ENCODE measurements around the gene CBLIF.

CBLIF gene

DNA sequence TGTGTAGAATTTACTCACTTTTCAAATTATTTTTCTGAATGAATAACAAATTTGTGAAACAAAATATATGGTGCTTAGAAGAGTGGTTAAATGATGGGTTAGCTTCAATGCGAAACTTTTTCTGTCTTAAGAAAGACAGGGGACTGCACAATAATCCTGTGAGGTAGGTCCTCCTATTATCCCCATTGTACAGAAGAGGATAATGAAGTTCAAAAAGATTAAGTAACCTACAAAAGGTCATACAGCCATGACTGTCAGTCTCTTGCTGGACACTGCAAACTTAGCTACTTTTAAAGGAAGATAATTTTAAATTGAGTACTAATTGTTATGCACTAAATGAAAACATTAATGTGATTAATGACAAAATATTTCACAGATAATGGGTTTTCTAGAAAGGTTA is 38.3 kb upstream of the CBLIF start:
- Histone ChIP-seq H3K4me2 (ENCODE audit: low read depth, low read length, poor library complexity, severe bottlenecking) (no peak overlapping the region), H3K79me2 (ENCODE audit: insufficient read depth, low read length) (no peaks in the 10 kb centered on the region), H3K27me3 (ENCODE audit: low read length) (no peaks in the 10 kb centered on the region), H4K20me1 (ENCODE audit: low read depth, low read length) (no peaks in the 10 kb centered on the region), H3K27ac (ENCODE audit: low read depth, low read length) (no peak overlapping the region), H3F3A (ENCODE audit: insufficient read depth) (no peaks in the 10 kb centered on the region), H3K36me3 (ENCODE audit: low read length) (no peaks in the 10 kb centered on the region), H3K9me3 (ENCODE audit: insufficient read depth, low read length) (no peaks in the 10 kb centered on the region), H3K4me3 (ENCODE audit: insufficient read depth, low read length, poor library complexity, severe bottlenecking) (no peak overlapping the region), H2AFZ (ENCODE audit: low read depth, low read length, severe bottlenecking) (no peak overlapping the region), H3K9me2 (replicated peaks; ENCODE audit: insufficient read depth, low read length) (no peaks in the 10 kb centered on the region), H3K9ac (ENCODE audit: low read length) (no peak overlapping the region)
- TF ChIP-seq, protein P1, sequence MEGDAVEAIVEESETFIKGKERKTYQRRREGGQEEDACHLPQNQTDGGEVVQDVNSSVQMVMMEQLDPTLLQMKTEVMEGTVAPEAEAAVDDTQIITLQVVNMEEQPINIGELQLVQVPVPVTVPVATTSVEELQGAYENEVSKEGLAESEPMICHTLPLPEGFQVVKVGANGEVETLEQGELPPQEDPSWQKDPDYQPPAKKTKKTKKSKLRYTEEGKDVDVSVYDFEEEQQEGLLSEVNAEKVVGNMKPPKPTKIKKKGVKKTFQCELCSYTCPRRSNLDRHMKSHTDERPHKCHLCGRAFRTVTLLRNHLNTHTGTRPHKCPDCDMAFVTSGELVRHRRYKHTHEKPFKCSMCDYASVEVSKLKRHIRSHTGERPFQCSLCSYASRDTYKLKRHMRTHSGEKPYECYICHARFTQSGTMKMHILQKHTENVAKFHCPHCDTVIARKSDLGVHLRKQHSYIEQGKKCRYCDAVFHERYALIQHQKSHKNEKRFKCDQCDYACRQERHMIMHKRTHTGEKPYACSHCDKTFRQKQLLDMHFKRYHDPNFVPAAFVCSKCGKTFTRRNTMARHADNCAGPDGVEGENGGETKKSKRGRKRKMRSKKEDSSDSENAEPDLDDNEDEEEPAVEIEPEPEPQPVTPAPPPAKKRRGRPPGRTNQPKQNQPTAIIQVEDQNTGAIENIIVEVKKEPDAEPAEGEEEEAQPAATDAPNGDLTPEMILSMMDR (IDR thresholded peaks at IDR 0.05; ENCODE audit: insufficient read depth, low read length, poor library complexity, severe bottlenecking) = no peak
- TF ChIP-seq EZH2phosphoT487 (conservative IDR thresholded peaks at IDR 0.05; ENCODE audit: low read length) = no peak

DNA sequence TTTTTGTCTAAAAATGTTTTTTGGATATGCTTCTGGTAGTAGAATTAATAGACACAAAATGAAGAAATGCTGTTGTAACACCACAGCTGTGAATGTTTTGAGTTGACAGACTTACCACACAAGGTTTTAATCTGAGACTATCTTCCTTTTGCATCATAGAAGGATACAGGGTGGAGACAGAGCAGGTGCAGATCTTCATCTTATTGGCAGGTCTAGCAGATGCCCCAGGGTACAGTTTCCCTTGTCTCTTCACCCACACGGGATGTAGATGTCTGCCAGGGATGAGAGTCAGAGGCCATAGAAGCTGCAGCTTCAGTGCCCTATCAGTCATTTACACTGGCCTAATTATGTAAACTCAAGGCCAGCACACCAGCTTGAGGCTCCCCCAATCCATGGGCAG is 34.3 kb upstream of the CBLIF start:
- Histone ChIP-seq H3K27ac (ENCODE audit: low read depth, low read length) (no peak overlapping the region), H3K9me3 (ENCODE audit: insufficient read depth, low read length) (no peaks in the 10 kb centered on the region), H3K9ac (ENCODE audit: low read length) (no peak overlapping the region), H2AFZ (ENCODE audit: low read depth, low read length, severe bottlenecking) (no peak overlapping the region), H3K4me3 (ENCODE audit: insufficient read depth, low read length, poor library complexity, severe bottlenecking) (no peak overlapping the region), H3K9me2 (replicated peaks; ENCODE audit: insufficient read depth, low read length) (no peaks in the 10 kb centered on the region), H3F3A (ENCODE audit: insufficient read depth) (no peaks in the 10 kb centered on the region), H3K79me2 (ENCODE audit: insufficient read depth, low read length) (no peaks in the 10 kb centered on the region), H3K36me3 (ENCODE audit: low read length) (no peaks in the 10 kb centered on the region), H3K4me2 (ENCODE audit: low read depth, low read length, poor library complexity, severe bottlenecking) (no peak overlapping the region), H4K20me1 (ENCODE audit: low read depth, low read length) (no peaks in the 10 kb centered on the region), H3K27me3 (ENCODE audit: low read length) (no peaks in the 10 kb centered on the region)
- TF ChIP-seq, protein P1 (IDR thresholded peaks at IDR 0.05; ENCODE audit: insufficient read depth, low read length, poor library complexity, severe bottlenecking) = no peak
- no peak for TF ChIP-seq EZH2phosphoT487 (conservative IDR thresholded peaks at IDR 0.05; ENCODE audit: low read length)

DNA sequence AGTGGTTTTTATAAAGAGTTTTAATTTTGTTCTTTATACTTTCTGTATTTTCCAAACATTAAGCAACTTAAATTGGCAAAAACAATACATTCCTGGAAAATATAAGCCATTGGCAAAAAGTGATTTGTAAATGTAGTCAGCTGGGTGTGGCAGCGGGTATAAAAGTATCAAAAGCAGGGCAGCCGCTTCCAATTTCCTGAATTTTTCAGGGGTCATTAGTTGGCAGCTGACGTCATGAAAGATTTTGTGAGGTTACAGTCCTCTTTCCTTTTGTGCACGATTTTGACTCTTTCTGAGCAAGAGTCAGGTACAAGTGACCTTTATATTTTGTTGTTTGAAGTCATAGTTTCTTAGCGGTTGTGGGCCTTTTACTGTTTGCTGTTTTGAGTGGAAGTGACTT is 33.3 kb upstream of the CBLIF start, which contains the start of gene OOSP3:
Gene OOSP3 (plus strand): TSS at position 208 of the 400 bp plus-strand sequence. CDS start 27 bp downstream, at position 235.
- no peak within 1 kb of the TSS for H2AFZ ChIP-seq (ENCODE audit: low read depth, low read length, severe bottlenecking)
- no peaks in the 10 kb centered on the region for H4K20me1 ChIP-seq (ENCODE audit: low read depth, low read length)
- H3K27me3 ChIP-seq (ENCODE audit: low read length) = no peaks in the 10 kb centered on the region
- H3K9ac ChIP-seq (ENCODE audit: low read length) = no peak within 1 kb of the TSS
- no peaks in the 10 kb centered on the region for H3K9me3 ChIP-seq (ENCODE audit: insufficient read depth, low read length)
- no peak within 1 kb of the TSS for H3K27ac ChIP-seq (ENCODE audit: low read depth, low read length)
- H3K9me2 ChIP-seq (replicated peaks; ENCODE audit: insufficient read depth, low read length) = no peaks in the 10 kb centered on the region
- TF ChIP-seq, protein P1 (IDR thresholded peaks at IDR 0.05; ENCODE audit: insufficient read depth, low read length, poor library complexity, severe bottlenecking) = no peak
- TF ChIP-seq EZH2phosphoT487 (conservative IDR thresholded peaks at IDR 0.05; ENCODE audit: low read length) = no peak
- no peak within 1 kb of the TSS for H3K4me2 ChIP-seq (ENCODE audit: low read depth, low read length, poor library complexity, severe bottlenecking)
- no peaks in the 10 kb centered on the region for H3F3A ChIP-seq (ENCODE audit: insufficient read depth)
- H3K4me3 ChIP-seq (ENCODE audit: insufficient read depth, low read length, poor library complexity, severe bottlenecking) = no peak within 1 kb of the TSS
- H3K79me2 ChIP-seq (ENCODE audit: insufficient read depth, low read length) = no peaks in the 10 kb centered on the region
- no peaks in the 10 kb centered on the region for H3K36me3 ChIP-seq (ENCODE audit: low read length)
